ENCODE data around the gene LTF. TPM values are rescaled to one million over a fixed set of nuclear protein-coding genes. Genes with fewer than 3 reads are reported as not detected.

Gene LTF
- total RNA-seq, 1 donor from 2014 or later = not detected

DNA sequence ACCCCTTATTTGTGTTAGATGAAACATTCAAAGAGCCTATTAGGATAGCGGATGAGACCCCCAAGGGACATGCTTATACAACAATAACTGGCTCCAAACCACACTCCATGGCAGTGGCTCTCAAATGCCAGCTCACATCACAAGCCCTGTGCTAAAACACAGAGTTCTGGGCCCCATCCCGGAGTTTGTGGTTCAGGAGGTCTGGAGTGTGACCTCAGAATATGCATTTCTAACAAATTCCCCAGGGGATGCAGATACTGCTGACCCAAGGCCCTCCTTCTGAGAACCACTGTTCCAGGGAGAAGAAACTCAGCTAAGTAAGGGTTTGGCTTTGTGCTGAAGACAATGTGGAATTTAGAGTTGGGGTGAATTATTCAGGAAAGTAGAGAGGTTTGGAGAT is 54.0 kb downstream of the LTF start:
- Mint-ChIP-seq H3K4me1 (peaks cover 5% of the 10 kb centered on the region), H3K9me3 (no peaks in the 10 kb centered on the region), H3K36me3 (ENCODE audit: low read depth) (no peaks in the 10 kb centered on the region), H3K27me3 (ENCODE audit: low read depth) (no peaks in the 10 kb centered on the region), H3K4me3 (no peak overlapping the region), H3K27ac (ENCODE audit: unreplicated experiment) (no peak overlapping the region)
- TF ChIP-seq, protein P1, sequence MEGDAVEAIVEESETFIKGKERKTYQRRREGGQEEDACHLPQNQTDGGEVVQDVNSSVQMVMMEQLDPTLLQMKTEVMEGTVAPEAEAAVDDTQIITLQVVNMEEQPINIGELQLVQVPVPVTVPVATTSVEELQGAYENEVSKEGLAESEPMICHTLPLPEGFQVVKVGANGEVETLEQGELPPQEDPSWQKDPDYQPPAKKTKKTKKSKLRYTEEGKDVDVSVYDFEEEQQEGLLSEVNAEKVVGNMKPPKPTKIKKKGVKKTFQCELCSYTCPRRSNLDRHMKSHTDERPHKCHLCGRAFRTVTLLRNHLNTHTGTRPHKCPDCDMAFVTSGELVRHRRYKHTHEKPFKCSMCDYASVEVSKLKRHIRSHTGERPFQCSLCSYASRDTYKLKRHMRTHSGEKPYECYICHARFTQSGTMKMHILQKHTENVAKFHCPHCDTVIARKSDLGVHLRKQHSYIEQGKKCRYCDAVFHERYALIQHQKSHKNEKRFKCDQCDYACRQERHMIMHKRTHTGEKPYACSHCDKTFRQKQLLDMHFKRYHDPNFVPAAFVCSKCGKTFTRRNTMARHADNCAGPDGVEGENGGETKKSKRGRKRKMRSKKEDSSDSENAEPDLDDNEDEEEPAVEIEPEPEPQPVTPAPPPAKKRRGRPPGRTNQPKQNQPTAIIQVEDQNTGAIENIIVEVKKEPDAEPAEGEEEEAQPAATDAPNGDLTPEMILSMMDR (conservative IDR thresholded peaks at IDR 0.05) = no peak
- no peak for DNase-seq (ENCODE audit: low read depth, low spot score)

DNA sequence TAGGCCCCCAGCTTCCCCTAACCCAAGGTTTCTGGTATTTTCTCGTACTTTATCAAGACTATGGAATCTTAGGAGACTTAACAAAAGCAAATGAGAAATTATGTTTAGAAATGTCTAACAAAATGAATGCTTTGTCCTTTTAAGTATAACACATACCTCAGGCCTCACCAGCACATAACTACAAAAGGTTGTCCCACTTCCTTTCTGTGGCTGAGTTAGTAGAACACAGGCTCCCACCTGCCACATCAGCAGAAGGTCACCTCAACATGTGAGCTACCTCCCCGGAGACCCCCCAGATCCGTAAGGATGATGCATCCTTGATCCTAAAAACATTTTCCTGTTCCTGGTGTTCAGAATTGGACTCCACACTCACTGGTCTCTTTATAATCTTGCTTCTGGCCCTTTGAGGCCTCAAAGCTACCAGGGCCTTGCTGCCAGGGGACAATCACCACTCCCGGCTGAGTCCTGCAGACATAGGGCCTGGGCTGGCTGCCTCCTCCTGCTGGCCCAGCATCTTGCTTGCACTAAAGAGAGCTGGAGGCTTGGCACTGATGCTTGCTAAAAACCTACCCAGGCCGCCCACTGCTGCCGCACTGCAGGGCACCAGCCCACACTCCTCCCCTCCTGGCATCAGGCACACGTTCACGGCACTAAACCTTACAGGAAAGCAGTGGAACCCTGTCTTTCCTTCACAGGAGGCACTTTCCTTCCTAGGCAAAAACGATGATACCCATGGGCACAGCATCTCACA is 54.8 kb downstream of the LTF start:
- H3K36me3 Mint-ChIP-seq (ENCODE audit: low read depth) = no peaks in the 10 kb centered on the region
- DNase-seq (ENCODE audit: low read depth, low spot score) = no peak
- TF ChIP-seq, protein P1 (conservative IDR thresholded peaks at IDR 0.05) = no peak
- H3K4me3 Mint-ChIP-seq = no peak overlapping the region
- H3K9me3 Mint-ChIP-seq = no peaks in the 10 kb centered on the region
- no peak overlapping the region for H3K27ac Mint-ChIP-seq (ENCODE audit: unreplicated experiment)
- peaks cover 5% of the 10 kb centered on the region for H3K4me1 Mint-ChIP-seq
- no peaks in the 10 kb centered on the region for H3K27me3 Mint-ChIP-seq (ENCODE audit: low read depth)

DNA sequence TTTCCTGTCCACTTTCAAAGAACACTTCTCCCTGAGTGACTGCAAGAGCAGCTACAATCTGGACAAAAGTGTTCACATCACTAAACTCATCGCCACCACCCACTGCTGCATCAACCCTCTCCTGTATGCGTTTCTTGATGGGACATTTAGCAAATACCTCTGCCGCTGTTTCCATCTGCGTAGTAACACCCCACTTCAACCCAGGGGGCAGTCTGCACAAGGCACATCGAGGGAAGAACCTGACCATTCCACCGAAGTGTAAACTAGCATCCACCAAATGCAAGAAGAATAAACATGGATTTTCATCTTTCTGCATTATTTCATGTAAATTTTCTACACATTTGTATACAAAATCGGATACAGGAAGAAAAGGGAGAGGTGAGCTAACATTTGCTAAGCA is 55.9 kb downstream of the LTF start:
- Mint-ChIP-seq H3K27ac (ENCODE audit: unreplicated experiment) (no peak overlapping the region), H3K4me3 (no peak overlapping the region), H3K4me1 (peaks cover 5% of the 10 kb centered on the region), H3K36me3 (ENCODE audit: low read depth) (no peaks in the 10 kb centered on the region), H3K9me3 (no peaks in the 10 kb centered on the region), H3K27me3 (ENCODE audit: low read depth) (no peaks in the 10 kb centered on the region)
- TF ChIP-seq, protein P1 (conservative IDR thresholded peaks at IDR 0.05) = no peak
- DNase-seq (ENCODE audit: low read depth, low spot score) = no peak

DNA sequence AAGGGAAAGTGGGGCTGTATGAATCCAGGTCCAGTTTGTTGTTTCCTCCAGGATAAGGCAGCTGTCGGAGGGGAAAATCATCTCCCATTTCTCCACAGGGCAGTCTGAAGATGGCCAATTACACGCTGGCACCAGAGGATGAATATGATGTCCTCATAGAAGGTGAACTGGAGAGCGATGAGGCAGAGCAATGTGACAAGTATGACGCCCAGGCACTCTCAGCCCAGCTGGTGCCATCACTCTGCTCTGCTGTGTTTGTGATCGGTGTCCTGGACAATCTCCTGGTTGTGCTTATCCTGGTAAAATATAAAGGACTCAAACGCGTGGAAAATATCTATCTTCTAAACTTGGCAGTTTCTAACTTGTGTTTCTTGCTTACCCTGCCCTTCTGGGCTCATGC is 56.7 kb downstream of the LTF start:
- Mint-ChIP-seq H3K27me3 (ENCODE audit: low read depth) (no peaks in the 10 kb centered on the region), H3K9me3 (peaks cover under 1% of the 10 kb centered on the region), H3K27ac (ENCODE audit: unreplicated experiment) (no peak overlapping the region), H3K4me1 (peaks cover 5% of the 10 kb centered on the region), H3K36me3 (ENCODE audit: low read depth) (no peaks in the 10 kb centered on the region), H3K4me3 (no peak overlapping the region)
- TF ChIP-seq, protein P1 (conservative IDR thresholded peaks at IDR 0.05) = no peak
- DNase-seq (ENCODE audit: low read depth, low spot score) = no peak

DNA sequence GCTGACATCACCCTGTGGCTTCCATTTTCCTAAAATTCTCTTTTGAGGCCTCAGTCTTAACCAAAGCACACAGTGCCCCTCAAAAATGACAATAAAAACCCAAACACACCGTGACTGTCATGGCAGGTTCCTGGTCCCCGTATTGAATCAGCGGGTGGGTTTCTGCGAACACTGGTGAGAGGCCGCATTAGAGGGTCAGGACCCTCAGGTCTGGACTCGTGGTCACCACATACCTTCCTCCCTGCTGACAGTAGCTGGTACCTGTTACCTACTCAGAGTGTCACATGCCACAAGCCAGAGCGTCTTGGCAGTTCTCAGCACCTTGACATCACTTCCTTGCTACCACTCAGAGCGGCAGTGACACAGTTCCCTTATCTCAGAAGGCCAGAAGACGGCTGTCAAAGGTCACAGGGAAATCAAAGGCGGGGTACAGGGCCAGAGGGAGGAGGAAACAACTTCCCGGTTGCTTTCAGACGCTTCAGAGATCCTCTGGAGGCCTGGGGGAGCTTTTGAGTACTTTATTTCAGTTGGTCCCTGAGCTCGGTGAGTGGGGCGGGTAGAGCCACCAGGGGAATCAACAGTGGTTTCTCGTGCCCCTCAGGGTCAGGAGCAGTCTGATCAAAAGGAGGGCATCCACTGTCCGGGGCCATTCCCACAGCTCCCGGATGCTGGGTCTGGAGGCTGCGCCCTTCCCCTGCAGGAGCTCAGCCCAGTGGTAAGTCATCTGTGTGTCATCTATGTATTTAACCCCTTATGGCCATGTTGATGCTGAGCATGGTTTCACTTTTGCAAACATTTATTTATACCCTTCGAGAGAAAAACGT is 57.7 kb downstream of the LTF start, which contains the start of the genes CCR5AS and CCRL2:
Gene CCR5AS, minus strand, starts transcription at position 279 of the 824 bp plus-strand sequence.
Gene CCRL2, plus strand, starts transcription at position 472 of the 824 bp plus-strand sequence. CDS start 821 bp downstream, outside the sequence.
- H3K4me3 Mint-ChIP-seq = no peak within 1 kb of the TSS
- no peaks in the 10 kb centered on the region for H3K27me3 Mint-ChIP-seq (ENCODE audit: low read depth)
- peak within 1 kb of the TSS; percentile 82 for H3K27ac Mint-ChIP-seq (ENCODE audit: unreplicated experiment)
- peaks cover 2% of the 10 kb centered on the region for H3K9me3 Mint-ChIP-seq
- TF ChIP-seq, protein P1 (conservative IDR thresholded peaks at IDR 0.05) = no peak
- no peaks in the 10 kb centered on the region for H3K36me3 Mint-ChIP-seq (ENCODE audit: low read depth)
- no peak for DNase-seq (ENCODE audit: low read depth, low spot score)
- peaks cover 5% of the 10 kb centered on the region for H3K4me1 Mint-ChIP-seq

Data from neural crest cell (in vitro differentiated cells).